Motor neuron (in vitro differentiated cells): ENCODE measurements around the gene FRY. TPM values are rescaled to one million over a fixed set of nuclear protein-coding genes. Genes with fewer than 3 reads are reported as not detected.

Experiments used
- ATAC-seq, 8 experiments: fragments of 200-7000 bp; cut with Tn5 transposase; replicated peaks in 6 of 8; 2 replicates each; pipeline ENCODE4 v1.8.0; 2021; ENCODE audit warnings: mild to moderate bottlenecking in 8 of 8, moderate library complexity in 8 of 8
- H3K27ac ChIP-seq, 2 donors: fragments of 250-450 bp; sonication (Bioruptor Pico); 2 replicates each; pipeline ENCODE4 v1.9.0; 2021; ENCODE audit warnings: antibody characterized with exemption in 2 of 2, mild to moderate bottlenecking in 2 of 2, moderate library complexity in 1 of 2
- H3K4me1 ChIP-seq, 2 donors: fragments of 250-450 bp; sonication (Bioruptor Pico); replicated peaks in 1 of 2; 2 replicates each; pipeline ENCODE4 v1.6.1; 2021; ENCODE audit warnings: antibody characterized with exemption in 2 of 2, mild to moderate bottlenecking in 2 of 2, moderate library complexity in 1 of 2
- H3K4me3 ChIP-seq, 5 donors: fragments of 250-450 bp; sonication (Bioruptor Pico); 2 replicates each; pipeline ENCODE4 v1.9.0; 2021; ENCODE audit warnings: antibody characterized with exemption in 5 of 5, mild to moderate bottlenecking in 5 of 5, moderate library complexity in 4 of 5
- WGBS, 10 experiments: fragments of 450-650 bp; shearing (Covaris generic); methylation state at CpG; one replicate each; pipeline ENCODE4 v1.0.0; 2022; 5-methylcytosine and 5-hydroxymethylcytosine counted together
- in situ Hi-C, 9 experiments: fragments of 400-800 bp; cut with MboI; loops; one replicate each; pipeline ENCODE4 v1.15.0; 2021; ENCODE audit warnings: low sequenced_read_pairs in 9 of 9, low pct_unique_long_range_greater_than_20kb in 2 of 9; ENCODE audit not compliant: unreplicated experiment in 9 of 9
- total RNA-seq, 8 experiments: library from RNA; unstranded; fragments of 300-600 nt; gene quantifications; 2 replicates each; pipeline versions ENCODE4 v1.2.3 to v1.2.4, GENCODE V29; 2022

Gene FRY
- total RNA-seq, 8 experiments from 2014 or later = 6.0 to 54.0 (median 35.7) TPM

GRCh38 chr13:32330441-32330840, 298.9 kb downstream of the FRY start:
- in situ Hi-C loops = no loop called here
- no peak overlapping the region for H3K27ac ChIP-seq
- H3K4me1 ChIP-seq = no peaks in the 10 kb centered on the region
- ATAC-seq = peak in 2 of 8 experiments; percentile 47 to 58
- no peak overlapping the region for H3K4me3 ChIP-seq
- WGBS, 10 experiments = 20 to 95% (median 80%) methylated on average over 1 to 2 of the region's 2 CpGs; no CpG with 5 or more reads in 1 of the 10 experiments

- in situ Hi-C loops = no loop called here
- Histone ChIP-seq H3K4me3 (no peak overlapping the region), H3K4me1 (no peaks in the 10 kb centered on the region), H3K27ac (no peak overlapping the region)
- ATAC-seq = no peak
- WGBS, 10 experiments = 100% methylated on average over 1 to 2 of the region's 2 CpGs; no CpG with 5 or more reads in 2 of the 10 experiments
Measured at GRCh38 chr13:32334671-32335070, 303.1 kb downstream of the FRY start.

DNA sequence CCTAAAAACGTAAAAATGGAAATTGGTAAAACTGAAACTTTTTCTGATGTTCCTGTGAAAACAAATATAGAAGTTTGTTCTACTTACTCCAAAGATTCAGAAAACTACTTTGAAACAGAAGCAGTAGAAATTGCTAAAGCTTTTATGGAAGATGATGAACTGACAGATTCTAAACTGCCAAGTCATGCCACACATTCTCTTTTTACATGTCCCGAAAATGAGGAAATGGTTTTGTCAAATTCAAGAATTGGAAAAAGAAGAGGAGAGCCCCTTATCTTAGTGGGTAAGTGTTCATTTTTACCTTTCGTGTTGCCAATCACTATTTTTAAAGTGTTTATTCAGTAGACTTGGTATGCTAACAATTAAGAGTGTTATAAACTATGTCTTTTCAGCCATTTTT, 309.3 kb downstream of the FRY start:
- no peak for ATAC-seq
- in situ Hi-C loops = no loop called here
- H3K27ac ChIP-seq = no peak overlapping the region
- H3K4me1 ChIP-seq = no peaks in the 10 kb centered on the region
- no peak overlapping the region for H3K4me3 ChIP-seq
- WGBS, 10 experiments = 90 to 100% (median 100%) methylated on average over 1 to 3 of the region's 3 CpGs

DNA sequence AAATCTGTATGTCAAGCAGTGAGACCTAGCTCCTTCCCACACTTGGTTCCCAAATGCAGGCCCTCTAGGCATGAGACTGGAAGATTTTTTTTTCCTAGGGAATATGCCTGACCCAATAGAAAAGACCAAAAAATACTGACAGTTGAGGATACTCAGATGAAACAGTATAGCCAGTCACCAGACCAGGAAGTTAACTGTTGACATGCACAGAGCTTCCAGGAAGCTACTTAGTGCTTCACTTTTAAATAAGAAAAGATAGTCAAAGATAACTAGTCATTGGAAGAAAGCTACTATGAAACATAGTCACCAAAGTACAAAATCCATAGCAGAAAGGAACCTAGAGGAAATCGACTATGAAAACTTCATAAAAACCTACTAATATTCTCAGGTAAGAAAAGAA, 316.1 kb downstream of the FRY start:
- no peak overlapping the region for H3K4me3 ChIP-seq
- no peaks in the 10 kb centered on the region for H3K4me1 ChIP-seq
- in situ Hi-C loops = no loop called here
- H3K27ac ChIP-seq = no peak overlapping the region
- WGBS, 10 experiments = 40 to 100% (median 94%) methylated on average over 1 of the region's 1 CpG; no CpG with 5 or more reads in 1 of the 10 experiments
- no peak for ATAC-seq
